GM12891 (cell line): ENCODE measurements around the gene MYADML2.

ENCODE experiments used
- DNase-seq: peaks from one replicate; pipeline ENCODE4 v3.0.0; 2011; ENCODE audit warnings: low spot score; ENCODE audit not compliant: insufficient read length
- FAIRE-seq: peaks from 2 replicates; lab custom pipeline; 2011; peaks lifted over from hg19 to GRCh38; lab: Jason Lieb, UNC
- PAX5 ChIP-seq: IDR thresholded peaks from 2 replicates; pipeline ENCODE4 v1.6.1; 2011; ENCODE audit warnings: low read length, moderate library complexity, mild to moderate bottlenecking; ENCODE audit not compliant: insufficient read depth, severe bottlenecking
- POLR2A ChIP-seq: IDR thresholded peaks from 2 replicates; pipeline ENCODE4 v1.6.1; 2011; ENCODE audit warnings: low read depth, low read length, control low read depth
- POLR2AphosphoS5 ChIP-seq: IDR thresholded peaks from 2 replicates; pipeline ENCODE4 v1.6.1; 2011; ENCODE audit warnings: low read depth, low read length, control low read depth
- POU2F2 ChIP-seq: IDR thresholded peaks from 2 replicates; pipeline ENCODE4 v1.6.1; 2011; ENCODE audit warnings: low read depth, mild to moderate bottlenecking, control low read depth, low read length, moderate library complexity
- SPI1 ChIP-seq: IDR thresholded peaks from 2 replicates; pipeline ENCODE4 v1.6.1; 2011; ENCODE audit warnings: low read depth, low read length, control low read depth
- TAF1 ChIP-seq: IDR thresholded peaks from 2 replicates; pipeline ENCODE4 v1.6.1; 2011; ENCODE audit warnings: low read depth, low read length, control low read depth

The MYADML2 gene

DNA sequence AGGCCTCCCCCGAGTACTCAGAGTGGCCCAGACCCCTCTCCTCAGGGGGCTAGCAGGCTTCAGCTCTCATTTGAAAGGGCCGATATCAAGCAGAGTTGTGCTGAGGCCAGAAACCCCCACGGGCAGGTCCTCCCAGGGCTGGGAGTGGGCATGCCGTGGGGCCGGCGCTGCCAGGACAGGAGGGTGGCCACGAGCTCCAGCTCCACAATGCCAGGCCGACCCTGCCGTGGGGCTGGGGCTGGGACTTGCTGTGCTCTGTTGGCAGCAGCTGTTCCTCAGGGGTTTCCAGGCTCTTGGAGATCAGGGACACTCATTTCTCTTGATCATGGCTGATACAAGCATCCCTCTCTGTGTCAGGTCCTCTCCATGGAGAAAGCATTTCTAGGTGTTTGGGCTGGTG, 48.1 kb downstream of the MYADML2 start:
- FAIRE-seq (no peak), DNase-seq (no peak)
- TF ChIP-seq PAX5 (no peak), POLR2AphosphoS5 (0 out of 2 replicates have a peak, but pooled peaks have one; percentile 31), SPI1 (no peak), POU2F2 (no peak), TAF1 (no peak)

GRCh38 chr17:81898029-81898866, 48.8 kb downstream of the MYADML2 start:
- no peak for DNase-seq
- no peak for FAIRE-seq
- TF ChIP-seq PAX5, result no peak
- no peak for TF ChIP-seq POLR2AphosphoS5
- TF ChIP-seq SPI1, result no peak
- TF ChIP-seq TAF1, result no peak
- TF ChIP-seq POLR2A, result no peak
- TF ChIP-seq POU2F2, result no peak

- FAIRE-seq (no peak), DNase-seq (no peak)
- TF ChIP-seq TAF1, result no peak
- TF ChIP-seq POLR2AphosphoS5, result no peak
- no peak for TF ChIP-seq POU2F2
- no peak for TF ChIP-seq PAX5
- no peak for TF ChIP-seq POLR2A
- no peak for TF ChIP-seq SPI1
Measured at GRCh38 chr17:81895400-81895799, 51.6 kb downstream of the MYADML2 start.

- FAIRE-seq (no peak), DNase-seq (no peak)
- TF ChIP-seq SPI1 (no peak), POLR2A (no peak), POU2F2 (no peak), PAX5 (no peak), POLR2AphosphoS5 (no peak), TAF1 (no peak)
Measured at GRCh38 chr17:81891303-81891552, 55.8 kb downstream of the MYADML2 start.

- no peak for DNase-seq
- TF ChIP-seq POU2F2 (no peak), POLR2AphosphoS5 (0 out of 2 replicates have a peak, but pooled peaks have one; percentile 18)
- FAIRE-seq, result no peak
Measured at GRCh38 chr17:81890447-81891302, 56.4 kb downstream of the MYADML2 start.
